ENCODE data around the gene VAMP1.
"Not testable (repeated sequence)": the region's sequence is repeated elsewhere in the genome, so short reads cannot be mapped to it uniquely, and the experiment has no call there.

VAMP1 gene

GRCh38 chr12:6470375-6471163 lies at the start of gene VAMP1:
VAMP1 (minus strand) TSS chr12:6470677; CDS start chr12:6470531, 146 bp downstream.
- H3K36me3 ChIP-seq (ENCODE audit: control insufficient read depth in 1 of 2, insufficient read depth in 2 of 2, low read length in 2 of 2) = peaks cover 0 to 12% of the 10 kb centered on the region in 2 donors
- peak within 1 kb of the TSS; percentile 59 to 84 for H3K9ac ChIP-seq (ENCODE audit: low read depth in 1 of 2, low read length in 2 of 2)
- H3K27ac ChIP-seq (ENCODE audit: low read depth, low read length) = peak within 1 kb of the TSS; percentile 84
- peaks cover 20 to 32% of the 10 kb centered on the region in 2 donors for H3K4me1 ChIP-seq (ENCODE audit: control insufficient read depth in 1 of 2, insufficient read depth in 2 of 2, low read length in 2 of 2)
- H3K9me3 ChIP-seq (ENCODE audit: control insufficient read depth in 1 of 2, low read length in 2 of 2) = no peaks in the 10 kb centered on the region
- no peaks in the 10 kb centered on the region for H3K27me3 ChIP-seq (ENCODE audit: control insufficient read depth in 1 of 2, insufficient read depth in 2 of 2, low read length in 2 of 2)
- H3K4me3 ChIP-seq (ENCODE audit: low read depth in 1 of 2, low read length in 2 of 2) = peak within 1 kb of the TSS; percentile 85 to 88

GRCh38 chr12:6520186-6520585 lies 49.7 kb upstream of the VAMP1 start:
- Histone ChIP-seq H3K27ac (ENCODE audit: low read depth, low read length) (no peak overlapping the region), H3K9ac (ENCODE audit: low read depth in 1 of 2, low read length in 2 of 2) (no peak overlapping the region), H3K9me3 (ENCODE audit: control insufficient read depth in 1 of 2, low read length in 2 of 2) (no peaks in the 10 kb centered on the region), H3K36me3 (ENCODE audit: control insufficient read depth in 1 of 2, insufficient read depth in 2 of 2, low read length in 2 of 2) (peaks cover 39 to 90% of the 10 kb centered on the region in 2 donors), H3K4me3 (ENCODE audit: low read depth in 1 of 2, low read length in 2 of 2) (no peak overlapping the region), H3K27me3 (ENCODE audit: control insufficient read depth in 1 of 2, insufficient read depth in 2 of 2, low read length in 2 of 2) (no peaks in the 10 kb centered on the region), H3K4me1 (ENCODE audit: control insufficient read depth in 1 of 2, insufficient read depth in 2 of 2, low read length in 2 of 2) (no peaks in the 10 kb centered on the region)

GRCh38 chr12:6508087-6508486 lies 37.6 kb upstream of the VAMP1 start:
- no peaks in the 10 kb centered on the region for H3K27me3 ChIP-seq (ENCODE audit: control insufficient read depth in 1 of 2, insufficient read depth in 2 of 2, low read length in 2 of 2)
- H3K9ac ChIP-seq (ENCODE audit: low read depth in 1 of 2, low read length in 2 of 2) = no peak overlapping the region
- no peaks in the 10 kb centered on the region for H3K4me1 ChIP-seq (ENCODE audit: control insufficient read depth in 1 of 2, insufficient read depth in 2 of 2, low read length in 2 of 2)
- H3K4me3 ChIP-seq (ENCODE audit: low read depth in 1 of 2, low read length in 2 of 2) = no peak overlapping the region
- no peaks in the 10 kb centered on the region for H3K9me3 ChIP-seq (ENCODE audit: control insufficient read depth in 1 of 2, low read length in 2 of 2)
- H3K27ac ChIP-seq (ENCODE audit: low read depth, low read length) = no peak overlapping the region
- H3K36me3 ChIP-seq (ENCODE audit: control insufficient read depth in 1 of 2, insufficient read depth in 2 of 2, low read length in 2 of 2) = peaks cover 17 to 53% of the 10 kb centered on the region in 2 donors

GRCh38 chr12:6507102-6507998 lies 36.9 kb upstream of the VAMP1 start:
- Histone ChIP-seq H3K4me1 (ENCODE audit: control insufficient read depth in 1 of 2, insufficient read depth in 2 of 2, low read length in 2 of 2) (no peaks in the 10 kb centered on the region), H3K4me3 (ENCODE audit: low read depth in 1 of 2, low read length in 2 of 2) (no peak overlapping the region), H3K9me3 (ENCODE audit: control insufficient read depth in 1 of 2, low read length in 2 of 2) (no peaks in the 10 kb centered on the region), H3K27me3 (ENCODE audit: control insufficient read depth in 1 of 2, insufficient read depth in 2 of 2, low read length in 2 of 2) (no peaks in the 10 kb centered on the region), H3K9ac (ENCODE audit: low read depth in 1 of 2, low read length in 2 of 2) (no peak overlapping the region), H3K36me3 (ENCODE audit: control insufficient read depth in 1 of 2, insufficient read depth in 2 of 2, low read length in 2 of 2) (peaks cover 14 to 46% of the 10 kb centered on the region in 2 donors), H3K27ac (ENCODE audit: low read depth, low read length) (no peak overlapping the region)

- H3K27me3 ChIP-seq (ENCODE audit: control insufficient read depth in 1 of 2, insufficient read depth in 2 of 2, low read length in 2 of 2) = no peaks in the 10 kb centered on the region
- no peaks in the 10 kb centered on the region for H3K9me3 ChIP-seq (ENCODE audit: control insufficient read depth in 1 of 2, low read length in 2 of 2)
- peaks cover 2 to 4% of the 10 kb centered on the region in 2 donors for H3K4me1 ChIP-seq (ENCODE audit: control insufficient read depth in 1 of 2, insufficient read depth in 2 of 2, low read length in 2 of 2)
- no peak overlapping the region for H3K9ac ChIP-seq (ENCODE audit: low read depth in 1 of 2, low read length in 2 of 2)
- H3K36me3 ChIP-seq (ENCODE audit: control insufficient read depth in 1 of 2, insufficient read depth in 2 of 2, low read length in 2 of 2) = peaks cover 7 to 52% of the 10 kb centered on the region in 2 donors
- H3K4me3 ChIP-seq (ENCODE audit: low read depth in 1 of 2, low read length in 2 of 2) = no peak overlapping the region
- H3K27ac ChIP-seq (ENCODE audit: low read depth, low read length) = no peak overlapping the region
Observed at GRCh38 chr12:6500466-6500865, 30.0 kb upstream of the VAMP1 start.

- H3K4me3 ChIP-seq (ENCODE audit: low read depth in 1 of 2, low read length in 2 of 2); H3K27ac ChIP-seq (ENCODE audit: low read depth, low read length); H3K9me3 ChIP-seq (ENCODE audit: control insufficient read depth in 1 of 2, low read length in 2 of 2); H3K9ac ChIP-seq (ENCODE audit: low read depth in 1 of 2, low read length in 2 of 2); H3K27me3 ChIP-seq (ENCODE audit: control insufficient read depth in 1 of 2, insufficient read depth in 2 of 2, low read length in 2 of 2): not testable (repeated sequence)
- Histone ChIP-seq H3K36me3 (ENCODE audit: control insufficient read depth in 1 of 2, insufficient read depth in 2 of 2, low read length in 2 of 2) (peaks cover 0 to 40% of the 10 kb centered on the region in 2 donors), H3K4me1 (ENCODE audit: control insufficient read depth in 1 of 2, insufficient read depth in 2 of 2, low read length in 2 of 2) (peaks cover 16 to 22% of the 10 kb centered on the region in 2 donors)
Observed at GRCh38 chr12:6497291-6497690, 26.8 kb upstream of the VAMP1 start.

GRCh38 chr12:6494968-6495367 lies 24.5 kb upstream of the VAMP1 start:
- Histone ChIP-seq H3K27me3 (ENCODE audit: control insufficient read depth in 1 of 2, insufficient read depth in 2 of 2, low read length in 2 of 2) (no peaks in the 10 kb centered on the region), H3K9me3 (ENCODE audit: control insufficient read depth in 1 of 2, low read length in 2 of 2) (no peaks in the 10 kb centered on the region), H3K9ac (ENCODE audit: low read depth in 1 of 2, low read length in 2 of 2) (peak overlapping the region; percentile 65 to 98), H3K27ac (ENCODE audit: low read depth, low read length) (no peak overlapping the region), H3K4me3 (ENCODE audit: low read depth in 1 of 2, low read length in 2 of 2) (peak overlapping the region; percentile 99 to 100), H3K4me1 (ENCODE audit: control insufficient read depth in 1 of 2, insufficient read depth in 2 of 2, low read length in 2 of 2) (peaks cover 18 to 26% of the 10 kb centered on the region in 2 donors), H3K36me3 (ENCODE audit: control insufficient read depth in 1 of 2, insufficient read depth in 2 of 2, low read length in 2 of 2) (peaks cover 3 to 28% of the 10 kb centered on the region in 2 donors)

GRCh38 chr12:6494258-6494743 lies 23.8 kb upstream of the VAMP1 start:
- Histone ChIP-seq H3K9ac (ENCODE audit: low read depth in 1 of 2, low read length in 2 of 2) (peak overlapping the region; percentile 65 to 98), H3K27ac (ENCODE audit: low read depth, low read length) (no peak overlapping the region), H3K4me1 (ENCODE audit: control insufficient read depth in 1 of 2, insufficient read depth in 2 of 2, low read length in 2 of 2) (peaks cover 18 to 26% of the 10 kb centered on the region in 2 donors), H3K4me3 (ENCODE audit: low read depth in 1 of 2, low read length in 2 of 2) (peak overlapping the region; percentile 99 to 100), H3K36me3 (ENCODE audit: control insufficient read depth in 1 of 2, insufficient read depth in 2 of 2, low read length in 2 of 2) (peaks cover 3 to 27% of the 10 kb centered on the region in 2 donors), H3K9me3 (ENCODE audit: control insufficient read depth in 1 of 2, low read length in 2 of 2) (no peaks in the 10 kb centered on the region), H3K27me3 (ENCODE audit: control insufficient read depth in 1 of 2, insufficient read depth in 2 of 2, low read length in 2 of 2) (no peaks in the 10 kb centered on the region)

- H3K4me1 ChIP-seq (ENCODE audit: control insufficient read depth in 1 of 2, insufficient read depth in 2 of 2, low read length in 2 of 2) = peaks cover 18 to 26% of the 10 kb centered on the region in 2 donors
- peak within 1 kb of the TSS; percentile 94 for H3K27ac ChIP-seq (ENCODE audit: low read depth, low read length)
- peak within 1 kb of the TSS; percentile 99 to 100 for H3K4me3 ChIP-seq (ENCODE audit: low read depth in 1 of 2, low read length in 2 of 2)
- H3K27me3 ChIP-seq (ENCODE audit: control insufficient read depth in 1 of 2, insufficient read depth in 2 of 2, low read length in 2 of 2) = no peaks in the 10 kb centered on the region
- no peaks in the 10 kb centered on the region for H3K9me3 ChIP-seq (ENCODE audit: control insufficient read depth in 1 of 2, low read length in 2 of 2)
- H3K9ac ChIP-seq (ENCODE audit: low read depth in 1 of 2, low read length in 2 of 2) = peak within 1 kb of the TSS; percentile 98 to 99
- peaks cover 3 to 21% of the 10 kb centered on the region in 2 donors for H3K36me3 ChIP-seq (ENCODE audit: control insufficient read depth in 1 of 2, insufficient read depth in 2 of 2, low read length in 2 of 2)
Observed at GRCh38 chr12:6493497-6494257, 23.2 kb upstream of the VAMP1 start, which contains the start of gene NCAPD2. NCAPD2 (plus strand) TSS chr12:6494102; CDS start chr12:6495099, 997 bp downstream.
